Measurements from ENCODE around the gene FAM193A.

The FAM193A gene

DNA sequence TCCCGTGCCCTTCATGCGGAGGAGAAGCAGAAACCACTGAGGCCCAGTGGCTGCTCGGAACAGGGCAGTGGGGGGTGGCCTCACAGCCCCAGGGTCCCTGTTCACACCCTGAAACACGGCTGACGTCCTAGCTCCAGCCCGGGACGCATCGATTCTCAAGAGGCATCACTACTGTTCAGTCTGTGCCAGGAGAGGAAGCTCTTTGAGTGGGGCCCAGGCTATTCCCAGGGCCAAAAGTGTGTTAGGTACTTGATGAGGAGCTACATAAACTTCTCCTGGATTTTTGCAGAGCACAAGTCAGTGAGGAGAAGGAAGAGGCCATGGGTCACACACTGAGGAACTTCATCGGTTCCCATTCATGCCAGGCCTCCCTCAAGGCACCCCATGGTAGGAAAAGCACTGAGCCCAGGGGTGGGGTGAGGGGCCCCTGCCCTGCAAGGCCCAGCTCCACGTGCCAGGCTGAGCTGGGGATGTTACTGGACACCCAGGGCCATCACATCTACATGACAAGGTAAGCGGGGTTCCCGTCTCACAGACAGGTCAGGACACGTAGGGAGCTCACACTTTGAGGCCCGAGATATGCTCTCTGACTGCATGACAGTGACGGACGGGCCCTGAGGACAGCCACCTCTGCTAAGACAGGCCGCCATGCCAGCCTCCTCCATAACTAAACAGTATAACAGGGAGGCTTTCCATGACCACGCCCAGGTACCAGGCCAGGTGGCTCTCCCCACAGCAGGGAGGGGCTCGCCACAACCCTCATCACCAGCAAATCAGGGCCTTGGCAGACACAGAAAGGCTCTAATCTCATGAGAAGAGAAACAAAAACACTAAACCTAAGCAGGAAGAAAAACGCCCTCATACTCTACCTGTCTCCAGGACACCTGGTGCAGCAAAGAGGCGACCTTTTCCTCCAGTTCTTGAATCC, 207.3 kb downstream of the FAM193A start:
- TF ChIP-seq CTCF (conservative IDR thresholded peaks at IDR 0.05), result no peak
- no peak overlapping the region for H3K27ac ChIP-seq

GRCh38 chr4:2744576-2745270, 208.3 kb downstream of the FAM193A start:
- peak overlapping the region; percentile 50; the same call in 1 of the 2 replicates for H3K27ac ChIP-seq
- no peak for TF ChIP-seq CTCF (conservative IDR thresholded peaks at IDR 0.05)

DNA sequence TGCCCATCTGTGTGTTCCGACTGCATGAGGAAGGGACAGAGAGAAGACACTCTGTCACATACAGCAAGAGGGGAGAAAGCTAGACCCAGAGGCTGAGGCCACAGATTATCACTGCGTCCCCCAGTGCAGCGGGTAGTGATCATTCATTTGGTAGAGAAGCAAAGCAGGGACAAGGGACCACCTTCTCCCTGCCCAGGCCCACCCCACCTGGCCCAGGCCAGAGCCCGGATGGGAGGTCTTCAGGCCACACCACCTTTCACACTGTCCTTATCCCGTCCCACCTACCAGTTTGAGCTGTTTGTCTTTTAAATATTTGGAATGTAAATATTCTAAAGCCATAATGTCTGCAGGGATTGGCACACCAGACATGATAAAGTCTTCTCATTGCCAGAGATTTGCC, 209.1 kb downstream of the FAM193A start:
- no peak for TF ChIP-seq CTCF (conservative IDR thresholded peaks at IDR 0.05)
- H3K27ac ChIP-seq, result peak overlapping the region; percentile 50

DNA sequence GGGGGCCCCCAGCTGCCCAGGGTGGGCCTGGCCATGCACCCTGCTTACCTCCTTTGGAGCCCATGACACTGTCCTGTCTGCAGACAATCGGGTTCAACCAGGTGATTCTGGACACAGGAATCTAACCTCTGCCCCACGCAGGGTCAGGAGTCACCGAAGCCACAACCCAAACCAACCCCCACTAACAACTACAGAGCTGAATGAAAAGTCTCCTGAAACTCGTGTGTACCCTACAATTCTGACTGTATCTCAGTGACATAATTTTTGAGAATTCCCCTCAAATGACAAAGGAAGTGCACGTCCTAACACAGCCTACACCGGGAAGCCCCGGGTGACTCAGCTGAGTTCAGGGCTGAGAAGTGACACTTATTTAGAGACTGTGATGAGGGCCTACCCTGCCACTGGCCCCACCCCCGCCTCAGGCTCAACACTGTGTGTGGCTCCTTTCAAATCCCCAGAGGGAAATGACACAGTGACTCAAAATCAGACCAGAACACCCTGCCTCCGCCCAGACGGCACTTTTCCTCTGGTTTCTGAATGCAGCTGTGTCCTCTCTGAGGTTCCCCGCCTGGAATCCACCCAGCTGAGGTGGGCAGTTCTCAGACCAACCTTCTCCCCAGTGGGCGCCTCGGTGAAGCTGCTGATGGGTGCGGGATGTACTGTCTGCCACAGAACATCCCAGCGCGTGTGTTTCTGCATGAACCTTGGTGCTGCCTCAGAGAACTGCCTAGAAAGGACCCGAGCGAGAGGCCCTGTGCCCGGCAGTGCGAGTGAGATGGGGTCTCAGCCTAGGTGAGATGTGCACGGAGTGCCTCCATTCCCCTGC, 209.7 kb downstream of the FAM193A start:
- peak overlapping the region; percentile 50 for H3K27ac ChIP-seq
- no peak for TF ChIP-seq CTCF (conservative IDR thresholded peaks at IDR 0.05)

DNA sequence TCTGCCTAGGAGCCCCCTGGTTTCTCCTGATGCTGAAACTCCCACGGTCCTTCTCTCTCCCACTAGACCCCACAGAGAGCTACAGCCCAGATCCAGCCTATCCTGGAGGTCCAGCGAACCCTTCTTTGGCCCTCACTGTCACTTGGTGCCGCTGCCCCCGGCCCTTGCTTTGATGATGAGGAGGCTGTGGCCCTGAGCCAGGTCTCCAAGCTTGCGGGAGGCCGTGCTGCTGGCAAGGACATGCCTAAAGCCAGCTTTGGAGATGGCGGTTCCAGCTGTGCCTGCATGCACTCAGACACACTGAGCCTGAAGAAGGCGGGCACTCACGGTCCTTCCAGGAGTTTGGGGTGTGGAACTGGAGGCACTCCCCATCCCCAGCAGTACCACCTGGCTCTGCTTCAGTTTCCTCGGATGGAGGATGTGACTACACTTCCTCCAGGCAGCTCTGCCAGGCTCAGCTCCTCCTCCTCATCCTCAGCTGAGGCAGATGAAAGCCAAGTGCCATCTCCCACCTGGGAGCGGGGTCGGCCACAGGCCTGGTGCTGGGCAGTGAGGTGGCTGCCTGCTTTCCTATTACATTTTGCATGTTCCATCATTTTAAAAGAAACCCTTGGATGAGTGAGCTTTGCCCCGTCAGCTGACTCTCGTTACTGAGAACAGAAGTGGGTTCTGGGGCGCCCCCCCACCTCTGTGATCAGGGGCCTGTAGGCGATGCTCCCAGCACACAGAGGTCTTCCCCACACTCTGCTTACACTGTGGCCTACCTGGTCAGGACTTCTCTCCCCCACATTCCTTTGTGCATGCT, 210.6 kb downstream of the FAM193A start:
- TF ChIP-seq CTCF (conservative IDR thresholded peaks at IDR 0.05), result no peak
- H3K27ac ChIP-seq, result peak overlapping the region; percentile 50; the same call in 1 of the 2 replicates

DNA sequence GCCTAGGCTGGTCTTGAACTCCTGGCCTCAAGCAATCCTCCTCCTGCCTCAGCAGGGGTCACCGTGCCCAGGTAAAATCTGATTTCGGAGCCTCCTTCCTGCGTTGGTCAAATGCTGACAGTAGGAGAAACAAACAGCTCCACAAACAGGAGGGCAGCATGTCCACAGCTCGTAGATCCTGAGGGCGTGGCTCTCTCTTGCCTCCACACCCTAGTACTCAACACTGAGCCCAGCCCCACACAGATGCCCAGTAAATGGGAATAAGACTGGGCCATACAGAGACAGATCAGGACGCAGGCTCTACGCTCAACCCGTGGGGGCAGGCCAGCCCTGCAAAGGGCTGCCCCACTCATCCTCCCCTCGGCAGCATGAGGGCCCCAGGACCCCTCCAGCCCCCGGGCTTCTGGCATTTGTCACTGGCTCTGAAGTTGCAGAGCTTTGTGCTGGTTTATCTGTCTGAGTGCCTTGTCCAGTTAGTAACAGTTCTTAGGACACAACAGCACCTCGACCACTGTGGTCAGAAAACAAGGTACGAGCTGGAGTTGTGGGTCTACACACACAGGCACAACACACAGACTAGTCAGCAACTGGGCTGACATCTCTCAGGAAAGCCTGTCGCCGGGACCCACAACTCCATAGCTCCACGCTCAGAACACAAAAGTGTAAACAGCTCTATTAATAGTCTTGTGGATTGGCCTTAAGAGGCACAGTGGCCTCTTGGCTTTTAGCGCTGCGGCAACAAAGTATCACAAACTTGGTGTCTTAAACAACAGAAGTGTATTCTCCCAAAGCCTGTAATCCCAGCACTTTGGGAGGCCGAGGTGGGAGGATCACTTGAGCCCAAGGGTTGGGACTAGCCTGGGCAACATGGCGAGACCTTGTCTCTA, 214.5 kb downstream of the FAM193A start:
- H3K27ac ChIP-seq, result no peak overlapping the region
- no peak for TF ChIP-seq CTCF (conservative IDR thresholded peaks at IDR 0.05)
